Lower leg skin (tissue), 3 donors: ENCODE measurements around the gene C9orf153.

Experiments used
- CTCF ChIP-seq, 3 donors: fragments of 450-650 bp; IDR thresholded peaks; one replicate each; pipeline ENCODE4 v1.5.1; 2016; ENCODE audit warnings: antibody characterized with exemption in 3 of 3, mild to moderate bottlenecking in 3 of 3, moderate library complexity in 2 of 3
- POLR2A ChIP-seq, 2 donors: fragments of 450-650 bp; IDR thresholded peaks; one replicate each; pipeline ENCODE4 v1.6.1; 2016 to 2017; ENCODE audit warnings: antibody characterized with exemption in 2 of 2, mild to moderate bottlenecking in 1 of 2, moderate library complexity in 1 of 2

GRCh38 chr9:86178503-86178902, 81.0 kb downstream of the C9orf153 start:
- no peak for TF ChIP-seq CTCF (IDR thresholded peaks at IDR 0.05)
- no peak for TF ChIP-seq POLR2A (IDR thresholded peaks at IDR 0.05)
